Astrocyte (in vitro differentiated cells and primary cell): ENCODE measurements around the gene FLCN.

Source experiments
- CTCF ChIP-seq: IDR thresholded peaks from 2 replicates; pipeline ENCODE4 v1.5.1; 2011; ENCODE audit warnings: low read depth, mild to moderate bottlenecking, inconsistent platforms, low read length, moderate library complexity; ENCODE audit not compliant: insufficient read depth
- EZH2 ChIP-seq: IDR thresholded peaks from 2 replicates; pipeline ENCODE4 v1.6.1; 2012; ENCODE audit warnings: mild to moderate bottlenecking, low read length, inconsistent platforms; ENCODE audit not compliant: insufficient read depth

GRCh38 chr17:17167356-17167755 is 69.6 kb downstream of the FLCN start:
- TF ChIP-seq EZH2 = no peak
- no peak for TF ChIP-seq CTCF
